BJ (cell line): ENCODE data around the gene PFN3. TPM values are rescaled to one million over a fixed set of nuclear protein-coding genes. Genes with fewer than 3 reads are reported as not detected.

ENCODE experiments used
- CTCF ChIA-PET: fragments of 350-600 bp; formaldehyde crosslinking; extraction: SDS; loops from one replicate; lab custom pipeline; 2021; ENCODE audit warnings: antibody characterized with exemption, inconsistent platforms; lab: Yijun Ruan, JAX
- POLR2A ChIA-PET: fragments of 300-600 bp; sonication (Branson Sonifier 250); formaldehyde crosslinking; extraction: SDS; loops from one replicate; lab custom pipeline; 2021; ENCODE audit warnings: antibody characterized with exemption; lab: Charles Lee
- DNase-seq: peaks from one replicate; pipeline ENCODE4 v3.0.0-alpha.2; 2011; ENCODE audit warnings: low read depth
- H3K27me3 ChIP-seq: 2 replicates; pipeline ENCODE4 v1.6.0; 2011; ENCODE audit warnings: low read length; ENCODE audit not compliant: control insufficient read depth, insufficient read depth
- H3K36me3 ChIP-seq: 2 replicates; pipeline ENCODE4 v1.5.1; 2011; ENCODE audit warnings: low read length; ENCODE audit not compliant: control insufficient read depth, insufficient read depth
- H3K4me3 ChIP-seq: 2 replicates; pipeline ENCODE4 v1.5.1; 2011; ENCODE audit warnings: low read depth, mild to moderate bottlenecking, control low read depth, low read length
- polyA plus RNA-seq: library from polyadenylated mRNA; depleted of rRNA; stranded (reverse); fragments of >200 nt; gene quantifications from 2 replicates; pipeline ENCODE4 v1.2.3, GENCODE V29; 2011
- TF ChIP-seq, protein P1 (sequence below): IDR thresholded peaks from 2 replicates; pipeline ENCODE4 v1.5.1; 2011; ENCODE audit warnings: low read depth, mild to moderate bottlenecking, control low read depth, inconsistent platforms, low read length, moderate library complexity; ENCODE audit not compliant: insufficient read depth

Gene PFN3
- polyA plus RNA-seq, 1 experiment = not detected

- ChIA-PET CTCF (interaction anchor here (1.2 to 6.2 kb wide), 2 partner anchors 26 kb away, joined by 4 to 48 read pairs; no protein-coding TSS in a partner anchor), POLR2A (no interaction called here)
- H3K27me3 ChIP-seq = no peaks in the 10 kb centered on the region
- no peak overlapping the region for H3K4me3 ChIP-seq
- TF ChIP-seq, protein P1, sequence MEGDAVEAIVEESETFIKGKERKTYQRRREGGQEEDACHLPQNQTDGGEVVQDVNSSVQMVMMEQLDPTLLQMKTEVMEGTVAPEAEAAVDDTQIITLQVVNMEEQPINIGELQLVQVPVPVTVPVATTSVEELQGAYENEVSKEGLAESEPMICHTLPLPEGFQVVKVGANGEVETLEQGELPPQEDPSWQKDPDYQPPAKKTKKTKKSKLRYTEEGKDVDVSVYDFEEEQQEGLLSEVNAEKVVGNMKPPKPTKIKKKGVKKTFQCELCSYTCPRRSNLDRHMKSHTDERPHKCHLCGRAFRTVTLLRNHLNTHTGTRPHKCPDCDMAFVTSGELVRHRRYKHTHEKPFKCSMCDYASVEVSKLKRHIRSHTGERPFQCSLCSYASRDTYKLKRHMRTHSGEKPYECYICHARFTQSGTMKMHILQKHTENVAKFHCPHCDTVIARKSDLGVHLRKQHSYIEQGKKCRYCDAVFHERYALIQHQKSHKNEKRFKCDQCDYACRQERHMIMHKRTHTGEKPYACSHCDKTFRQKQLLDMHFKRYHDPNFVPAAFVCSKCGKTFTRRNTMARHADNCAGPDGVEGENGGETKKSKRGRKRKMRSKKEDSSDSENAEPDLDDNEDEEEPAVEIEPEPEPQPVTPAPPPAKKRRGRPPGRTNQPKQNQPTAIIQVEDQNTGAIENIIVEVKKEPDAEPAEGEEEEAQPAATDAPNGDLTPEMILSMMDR = no peak
- no peak for DNase-seq
- peaks cover 26% of the 10 kb centered on the region for H3K36me3 ChIP-seq
These were observed 29.0 kb upstream of the PFN3 start for GRCh38 chr5:177429248-177430040.

- ChIA-PET POLR2A (no interaction called here), CTCF (interaction anchor here (1.2 to 6.2 kb wide), 4 partner anchors 25 to 38 kb away, joined by 4 to 48 read pairs (median 4); no protein-coding TSS in a partner anchor)
- Histone ChIP-seq H3K36me3 (peaks cover 22% of the 10 kb centered on the region), H3K27me3 (no peaks in the 10 kb centered on the region), H3K4me3 (no peak overlapping the region)
- DNase-seq = no peak
- TF ChIP-seq, protein P1 = no peak
These were observed 28.2 kb upstream of the PFN3 start for GRCh38 chr5:177428574-177429217.

DNA sequence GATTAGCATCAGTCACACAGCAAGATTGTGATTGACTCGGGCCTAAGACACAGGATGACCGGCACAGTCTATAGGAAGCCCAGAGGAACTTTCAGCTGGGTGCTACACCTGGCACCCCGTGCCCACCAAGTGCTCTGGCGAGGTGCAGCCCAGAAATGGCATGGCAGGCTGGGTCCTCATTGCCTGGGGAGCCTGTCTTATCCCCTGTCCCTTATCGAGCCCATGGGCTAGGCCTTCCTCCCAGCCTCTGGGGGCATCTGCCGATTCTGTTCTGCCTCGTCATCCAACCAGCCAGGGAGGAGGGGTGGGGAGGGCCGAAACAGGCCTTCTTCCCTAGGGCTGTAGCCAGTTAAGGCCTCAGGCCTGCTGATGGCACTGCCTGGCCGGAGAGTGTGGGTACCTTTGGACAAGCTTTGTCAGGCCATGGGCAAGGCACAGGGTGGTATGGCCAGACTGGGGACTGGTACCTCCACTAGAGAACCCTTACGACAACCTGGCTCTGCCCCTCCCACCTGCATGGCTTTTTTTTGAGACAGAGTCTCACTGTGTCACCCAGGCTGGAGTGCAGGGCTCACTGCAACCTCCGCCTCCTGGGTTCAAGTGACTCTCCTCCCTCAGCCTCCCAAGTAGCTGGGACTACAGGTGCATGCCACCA, 27.6 kb upstream of the PFN3 start:
- H3K4me3 ChIP-seq = no peak overlapping the region
- DNase-seq = no peak
- CTCF ChIA-PET = interaction anchor here (0.8 to 6.2 kb wide), 7 partner anchors 20 to 118 kb away, joined by 3 to 48 read pairs (median 4); no protein-coding TSS in a partner anchor

GRCh38 chr5:177427211-177427822, 26.9 kb upstream of the PFN3 start:
- CTCF ChIA-PET = interaction anchor here (0.6 to 6.2 kb wide), 10 partner anchors 21 to 117 kb away, joined by 3 to 48 read pairs (median 4); partner anchors contain the start of gene PDLIM7
- Histone ChIP-seq H3K36me3 (peaks cover 10% of the 10 kb centered on the region), H3K4me3 (peak overlapping the region; percentile 70), H3K27me3 (no peaks in the 10 kb centered on the region)
- DNase-seq = no peak
- POLR2A ChIA-PET = interaction anchor here (0.5 to 1.5 kb wide), 2 partner anchors 20 to 70 kb away, joined by 3 read pairs; partner anchors contain the start of gene PDLIM7
- TF ChIP-seq, protein P1 = no peak

More for the DNA sequence above, 27.6 kb upstream of the PFN3 start:
- TF ChIP-seq, protein P1 = no peak
- Histone ChIP-seq H3K36me3 (peaks cover 16% of the 10 kb centered on the region), H3K27me3 (no peaks in the 10 kb centered on the region)
- POLR2A ChIA-PET = interaction anchor here (1.5 kb wide), 1 partner anchor 19 kb away, joined by 3 read pairs; no protein-coding TSS in a partner anchor
